H1 (cell line): Measurements from ENCODE around the gene ARRB1. TPM values are rescaled to one million over a fixed set of nuclear protein-coding genes. Genes with fewer than 3 reads are reported as not detected.

Experiments
- polyA plus RNA-seq, 7 experiments: library from polyadenylated mRNA; depleted of rRNA in 3 of 7; stranded (reverse) in 5 of 7; unstranded in 2 of 7; fragments of >200 nt in 5 of 7; fragments of 200-250 nt in 2 of 7; gene quantifications; 1 replicate in 5 of 7; 2 replicates in 1 of 7; 4 replicates in 1 of 7; pipeline versions ENCODE4 v1.2.1 to v1.2.3, GENCODE V29; 2011 to 2013; ENCODE audit warnings: missing spikeins in 2 of 7, mixed read lengths in 2 of 7
- total RNA-seq: library from RNA; stranded (reverse); fragmentation: NEBNext Ultra II Directional; extraction: Animal tissue kit (Norgen Biotek cat#: 25700); gene quantifications from 2 replicates; pipeline ENCODE4 v1.2.1, GENCODE V29; 2021
- TF ChIP-seq, protein P1 (sequence below): fragments of 300-600 bp; sonication (generic); IDR thresholded peaks from 2 replicates; pipeline ENCODE4 v1.7.1; 2012; ENCODE audit warnings: low read length, moderate library complexity, mild to moderate bottlenecking, inconsistent platforms; ENCODE audit not compliant: insufficient replicate concordance

The ARRB1 gene
- total and polyA plus RNA-seq, 2 of the 8 experiments (the other 6 are each of a cell fraction or from before 2014, with no cell fraction given): 9.4 to 31.8 TPM

DNA sequence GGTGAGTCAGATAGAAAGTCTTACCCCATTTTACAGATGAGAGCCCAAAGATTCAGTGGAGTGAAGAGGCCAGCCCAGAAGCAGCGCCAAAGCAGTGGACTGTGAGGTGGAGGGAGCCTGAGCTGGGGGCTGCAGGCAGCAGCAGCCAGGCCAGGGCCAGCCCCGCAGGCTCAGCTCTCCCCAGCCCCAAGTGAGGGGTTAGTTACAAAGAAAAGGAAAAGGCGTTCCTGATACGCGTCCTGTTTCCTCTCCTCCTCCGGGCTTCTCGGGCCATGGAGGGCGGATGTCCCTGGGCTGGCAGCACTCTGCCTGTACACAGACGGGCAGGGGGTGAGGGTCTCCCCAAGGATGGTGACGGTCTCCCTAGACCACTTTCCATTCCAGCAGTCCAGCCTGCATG lies 44.9 kb downstream of the ARRB1 start (continued):
- TF ChIP-seq, protein P1, sequence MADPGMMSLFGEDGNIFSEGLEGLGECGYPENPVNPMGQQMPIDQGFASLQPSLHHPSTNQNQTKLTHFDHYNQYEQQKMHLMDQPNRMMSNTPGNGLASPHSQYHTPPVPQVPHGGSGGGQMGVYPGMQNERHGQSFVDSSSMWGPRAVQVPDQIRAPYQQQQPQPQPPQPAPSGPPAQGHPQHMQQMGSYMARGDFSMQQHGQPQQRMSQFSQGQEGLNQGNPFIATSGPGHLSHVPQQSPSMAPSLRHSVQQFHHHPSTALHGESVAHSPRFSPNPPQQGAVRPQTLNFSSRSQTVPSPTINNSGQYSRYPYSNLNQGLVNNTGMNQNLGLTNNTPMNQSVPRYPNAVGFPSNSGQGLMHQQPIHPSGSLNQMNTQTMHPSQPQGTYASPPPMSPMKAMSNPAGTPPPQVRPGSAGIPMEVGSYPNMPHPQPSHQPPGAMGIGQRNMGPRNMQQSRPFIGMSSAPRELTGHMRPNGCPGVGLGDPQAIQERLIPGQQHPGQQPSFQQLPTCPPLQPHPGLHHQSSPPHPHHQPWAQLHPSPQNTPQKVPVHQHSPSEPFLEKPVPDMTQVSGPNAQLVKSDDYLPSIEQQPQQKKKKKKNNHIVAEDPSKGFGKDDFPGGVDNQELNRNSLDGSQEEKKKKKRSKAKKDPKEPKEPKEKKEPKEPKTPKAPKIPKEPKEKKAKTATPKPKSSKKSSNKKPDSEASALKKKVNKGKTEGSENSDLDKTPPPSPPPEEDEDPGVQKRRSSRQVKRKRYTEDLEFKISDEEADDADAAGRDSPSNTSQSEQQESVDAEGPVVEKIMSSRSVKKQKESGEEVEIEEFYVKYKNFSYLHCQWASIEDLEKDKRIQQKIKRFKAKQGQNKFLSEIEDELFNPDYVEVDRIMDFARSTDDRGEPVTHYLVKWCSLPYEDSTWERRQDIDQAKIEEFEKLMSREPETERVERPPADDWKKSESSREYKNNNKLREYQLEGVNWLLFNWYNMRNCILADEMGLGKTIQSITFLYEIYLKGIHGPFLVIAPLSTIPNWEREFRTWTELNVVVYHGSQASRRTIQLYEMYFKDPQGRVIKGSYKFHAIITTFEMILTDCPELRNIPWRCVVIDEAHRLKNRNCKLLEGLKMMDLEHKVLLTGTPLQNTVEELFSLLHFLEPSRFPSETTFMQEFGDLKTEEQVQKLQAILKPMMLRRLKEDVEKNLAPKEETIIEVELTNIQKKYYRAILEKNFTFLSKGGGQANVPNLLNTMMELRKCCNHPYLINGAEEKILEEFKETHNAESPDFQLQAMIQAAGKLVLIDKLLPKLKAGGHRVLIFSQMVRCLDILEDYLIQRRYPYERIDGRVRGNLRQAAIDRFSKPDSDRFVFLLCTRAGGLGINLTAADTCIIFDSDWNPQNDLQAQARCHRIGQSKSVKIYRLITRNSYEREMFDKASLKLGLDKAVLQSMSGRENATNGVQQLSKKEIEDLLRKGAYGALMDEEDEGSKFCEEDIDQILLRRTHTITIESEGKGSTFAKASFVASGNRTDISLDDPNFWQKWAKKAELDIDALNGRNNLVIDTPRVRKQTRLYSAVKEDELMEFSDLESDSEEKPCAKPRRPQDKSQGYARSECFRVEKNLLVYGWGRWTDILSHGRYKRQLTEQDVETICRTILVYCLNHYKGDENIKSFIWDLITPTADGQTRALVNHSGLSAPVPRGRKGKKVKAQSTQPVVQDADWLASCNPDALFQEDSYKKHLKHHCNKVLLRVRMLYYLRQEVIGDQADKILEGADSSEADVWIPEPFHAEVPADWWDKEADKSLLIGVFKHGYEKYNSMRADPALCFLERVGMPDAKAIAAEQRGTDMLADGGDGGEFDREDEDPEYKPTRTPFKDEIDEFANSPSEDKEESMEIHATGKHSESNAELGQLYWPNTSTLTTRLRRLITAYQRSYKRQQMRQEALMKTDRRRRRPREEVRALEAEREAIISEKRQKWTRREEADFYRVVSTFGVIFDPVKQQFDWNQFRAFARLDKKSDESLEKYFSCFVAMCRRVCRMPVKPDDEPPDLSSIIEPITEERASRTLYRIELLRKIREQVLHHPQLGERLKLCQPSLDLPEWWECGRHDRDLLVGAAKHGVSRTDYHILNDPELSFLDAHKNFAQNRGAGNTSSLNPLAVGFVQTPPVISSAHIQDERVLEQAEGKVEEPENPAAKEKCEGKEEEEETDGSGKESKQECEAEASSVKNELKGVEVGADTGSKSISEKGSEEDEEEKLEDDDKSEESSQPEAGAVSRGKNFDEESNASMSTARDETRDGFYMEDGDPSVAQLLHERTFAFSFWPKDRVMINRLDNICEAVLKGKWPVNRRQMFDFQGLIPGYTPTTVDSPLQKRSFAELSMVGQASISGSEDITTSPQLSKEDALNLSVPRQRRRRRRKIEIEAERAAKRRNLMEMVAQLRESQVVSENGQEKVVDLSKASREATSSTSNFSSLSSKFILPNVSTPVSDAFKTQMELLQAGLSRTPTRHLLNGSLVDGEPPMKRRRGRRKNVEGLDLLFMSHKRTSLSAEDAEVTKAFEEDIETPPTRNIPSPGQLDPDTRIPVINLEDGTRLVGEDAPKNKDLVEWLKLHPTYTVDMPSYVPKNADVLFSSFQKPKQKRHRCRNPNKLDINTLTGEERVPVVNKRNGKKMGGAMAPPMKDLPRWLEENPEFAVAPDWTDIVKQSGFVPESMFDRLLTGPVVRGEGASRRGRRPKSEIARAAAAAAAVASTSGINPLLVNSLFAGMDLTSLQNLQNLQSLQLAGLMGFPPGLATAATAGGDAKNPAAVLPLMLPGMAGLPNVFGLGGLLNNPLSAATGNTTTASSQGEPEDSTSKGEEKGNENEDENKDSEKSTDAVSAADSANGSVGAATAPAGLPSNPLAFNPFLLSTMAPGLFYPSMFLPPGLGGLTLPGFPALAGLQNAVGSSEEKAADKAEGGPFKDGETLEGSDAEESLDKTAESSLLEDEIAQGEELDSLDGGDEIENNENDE: no peak
